ELR (cell line): ENCODE data around the gene PLXNB1.
"Not testable (repeated sequence)": the region's sequence is repeated elsewhere in the genome, so short reads cannot be mapped to it uniquely, and the experiment has no call there.

Experiments used
- DNase-seq: peaks from one replicate; pipeline ENCODE4 v3.0.0-alpha.2; 2015; ENCODE audit warnings: low read depth

PLXNB1 gene

GRCh38 chr3:48465531-48466378, 35.9 kb upstream of the PLXNB1 start:
- peak; percentile 99 for DNase-seq

GRCh38 chr3:48465237-48465530, 35.3 kb upstream of the PLXNB1 start:
- DNase-seq: no peak

GRCh38 chr3:48464713-48465221, 34.9 kb upstream of the PLXNB1 start:
- no peak for DNase-seq

- no peak for DNase-seq
Observed at GRCh38 chr3:48463703-48464102, 33.8 kb upstream of the PLXNB1 start.

- DNase-seq: not testable (repeated sequence)
Observed at GRCh38 chr3:48461767-48462166, 31.9 kb upstream of the PLXNB1 start.

- no peak for DNase-seq
Observed at GRCh38 chr3:48460517-48460902, 30.6 kb upstream of the PLXNB1 start.

- DNase-seq: no peak
Observed at GRCh38 chr3:48459773-48460516, 30.1 kb upstream of the PLXNB1 start.

- no peak for DNase-seq
Observed at GRCh38 chr3:48459331-48459730, 29.4 kb upstream of the PLXNB1 start.

- DNase-seq: no peak
Observed at GRCh38 chr3:48456456-48456855, 26.6 kb upstream of the PLXNB1 start.

GRCh38 chr3:48451270-48451669, 21.4 kb upstream of the PLXNB1 start:
- DNase-seq: no peak

- DNase-seq: peak; percentile 92
Observed at GRCh38 chr3:48446425-48447193, 16.7 kb upstream of the PLXNB1 start, which contains the start of gene ATRIP. Gene ATRIP, plus strand, starts transcription at chr3:48446737. Its CDS starts 109 bp downstream, at chr3:48446846.

GRCh38 chr3:48446043-48446424, 16.1 kb upstream of the PLXNB1 start:
- no peak for DNase-seq

- no peak for DNase-seq
Observed at GRCh38 chr3:48445277-48445882, 15.5 kb upstream of the PLXNB1 start.

- DNase-seq: no peak
Observed at GRCh38 chr3:48441940-48442339, 12.1 kb upstream of the PLXNB1 start.

GRCh38 chr3:48440590-48440958, 10.7 kb upstream of the PLXNB1 start:
- peak; percentile 46 for DNase-seq

GRCh38 chr3:48439820-48440589, 10.1 kb upstream of the PLXNB1 start, which contains the start of the genes CCDC51 and TMA7:
Gene CCDC51, minus strand, starts transcription at chr3:48440119. Its CDS starts 4,991 bp downstream, at chr3:48435128.
Gene TMA7, plus strand, starts transcription at chr3:48440257. Its CDS starts 40 bp downstream, at chr3:48440297.
- peak; percentile 97 for DNase-seq

GRCh38 chr3:48437812-48438211, 7.9 kb upstream of the PLXNB1 start:
- no peak for DNase-seq

GRCh38 chr3:48436855-48437254, 7.0 kb upstream of the PLXNB1 start:
- no peak for DNase-seq

- DNase-seq: no peak
Observed at GRCh38 chr3:48436477-48436787, 6.5 kb upstream of the PLXNB1 start.

- DNase-seq: peak; percentile 80
Observed at GRCh38 chr3:48435774-48436476, 6.0 kb upstream of the PLXNB1 start.

GRCh38 chr3:48435223-48435595, 5.3 kb upstream of the PLXNB1 start:
- no peak for DNase-seq
